HCT116 (cell line): ENCODE data around the gene MCRIP1. TPM values are rescaled to one million over a fixed set of nuclear protein-coding genes. Genes with fewer than 3 reads are reported as not detected.

Experiments used
- ATAC-seq: fragments of 200-7000 bp; cut with Tn5 transposase; 2 replicates; pipeline ENCODE4 v1.9.1; 2020; ENCODE audit warnings: mild to moderate bottlenecking, moderate library complexity
- BruUV-seq: library from RNA; stranded (reverse); fragments of 400-500 nt; replicated peaks from 2 replicates; lab custom pipeline; 2021; lab: Mats Ljungman, UMichigan
- CTCF ChIA-PET: fragments of 300-600 bp; sonication (Branson Sonifier 250); formaldehyde crosslinking; loops from one replicate; lab custom pipeline; 2021; ENCODE audit warnings: antibody characterized with exemption; lab: Charles Lee
- POLR2A ChIA-PET: fragments of 300-600, 350-600 bp; sonication (Branson Sonifier 250); formaldehyde crosslinking; loops from one replicate; lab custom pipeline; 2021; ENCODE audit warnings: antibody characterized with exemption; lab: Charles Lee
- RAD21 ChIA-PET, 2 experiments: fragments of 300-600 bp; sonication (Branson Sonifier 250); formaldehyde crosslinking; loops; one replicate each; lab custom pipeline; 2023; ENCODE audit warnings: low total read pairs in 2 of 2; ENCODE audit not compliant: uncharacterized antibody in 2 of 2, unreplicated experiment in 2 of 2, low non-redundant PET in 1 of 2; lab: Charles Lee
- DNase-seq: peaks from one replicate; pipeline ENCODE4 v3.0.0-alpha.2; 2010; ENCODE audit warnings: low read depth, low spot score
- H2AFZ ChIP-seq: fragments of 200-600 bp; shearing (Covaris generic), sonication (generic); 2 replicates; pipeline ENCODE4 v1.6.1; 2017; ENCODE audit warnings: low read depth, mixed run types, mixed read lengths, antibody characterized with exemption, low read length; ENCODE audit not compliant: poor library complexity, severe bottlenecking
- H3K27ac ChIP-seq: 2 replicates; pipeline ENCODE4 v1.5.1; 2012; ENCODE audit warnings: low read depth, low read length
- H3K27me3 ChIP-seq: fragments of 200-600 bp; sonication (generic); 2 replicates; pipeline ENCODE4 v1.6.1; 2016; ENCODE audit warnings: mixed run types, low read length, mixed read lengths; ENCODE audit not compliant: insufficient read depth
- H3K36me3 ChIP-seq, 2 experiments: fragments of 200-500 bp in 1 of 2; fragments of 200-600 bp in 1 of 2; sonication (Bioruptor generic) in 1 of 2; sonication (generic) in 1 of 2; 2 replicates each; pipeline versions ENCODE4 v1.5.1 to v1.6.1; 2014 to 2016; ENCODE audit warnings: low read length in 2 of 2, inconsistent platforms in 1 of 2, mixed read lengths in 1 of 2, mixed run types in 1 of 2; ENCODE audit not compliant: insufficient read depth in 2 of 2, control insufficient read depth in 1 of 2
- H3K4me1 ChIP-seq, 2 experiments: fragments of 200-600 bp in 1 of 2; sonication (generic) in 1 of 2; 2 replicates each; pipeline versions ENCODE4 v1.5.1 to v1.6.1; 2012 to 2017; ENCODE audit warnings: low read length in 2 of 2, inconsistent platforms in 1 of 2, mild to moderate bottlenecking in 1 of 2, mixed read lengths in 1 of 2, mixed run types in 1 of 2, moderate library complexity in 1 of 2; ENCODE audit not compliant: insufficient read depth in 2 of 2, control insufficient read depth in 1 of 2
- H3K4me2 ChIP-seq: fragments of 200-600 bp; sonication (generic); 2 replicates; pipeline ENCODE4 v1.6.1; 2017; ENCODE audit warnings: mixed run types, low read length, mixed read lengths
- H3K4me3 ChIP-seq, 2 experiments: fragments of 200-600 bp in 1 of 2; sonication (generic) in 1 of 2; replicated peaks in 1 of 2; 2 replicates each; pipeline ENCODE4 v1.5.1; 2011 to 2016; ENCODE audit warnings: low read length in 2 of 2, control low read depth in 1 of 2, low read depth in 1 of 2, mild to moderate bottlenecking in 1 of 2, mixed read lengths in 1 of 2, mixed run types in 1 of 2
- H3K79me2 ChIP-seq: fragments of 200-600 bp; sonication (generic); 2 replicates; pipeline ENCODE4 v1.6.1; 2017; ENCODE audit warnings: mild to moderate bottlenecking, mixed run types, low read length, moderate library complexity, mixed read lengths; ENCODE audit not compliant: insufficient read depth
- H3K9ac ChIP-seq: fragments of 200-600 bp; sonication (generic); 2 replicates; pipeline ENCODE4 v1.6.1; 2016; ENCODE audit warnings: low read length, mixed read lengths
- H3K9me2 ChIP-seq: fragments of 200-600 bp; sonication (generic), shearing (Covaris generic); 2 replicates; pipeline ENCODE4 v1.6.1; 2017; ENCODE audit warnings: mixed run types, mild to moderate bottlenecking, moderate library complexity; ENCODE audit not compliant: insufficient read depth
- H3K9me3 ChIP-seq, 2 experiments: fragments of 200-500 bp in 1 of 2; fragments of 200-600 bp in 1 of 2; sonication (Bioruptor generic) in 1 of 2; sonication (generic) in 1 of 2; 2 replicates each; pipeline ENCODE4 v1.6.1; 2014 to 2017; ENCODE audit warnings: low read length in 2 of 2, mixed read lengths in 2 of 2, inconsistent platforms in 1 of 2, low read depth in 1 of 2, mild to moderate bottlenecking in 1 of 2, mixed run types in 1 of 2, moderate library complexity in 1 of 2; ENCODE audit not compliant: control insufficient read depth in 1 of 2, insufficient read depth in 1 of 2
- H4K20me1 ChIP-seq: fragments of 200-600 bp; sonication (generic), shearing (Covaris generic); 2 replicates; pipeline ENCODE4 v1.6.1; 2017; ENCODE audit warnings: mixed run types, mild to moderate bottlenecking, moderate library complexity; ENCODE audit not compliant: insufficient read depth
- CBX3 ChIP-seq: IDR thresholded peaks from 2 replicates; pipeline ENCODE4 v1.6.1; 2012; ENCODE audit warnings: low read depth
- EGR1 ChIP-seq: IDR thresholded peaks from 2 replicates; pipeline ENCODE4 v1.6.1; 2012; ENCODE audit warnings: low read depth
- ELF1 ChIP-seq: IDR thresholded peaks from 2 replicates; pipeline ENCODE4 v1.6.1; 2012; ENCODE audit warnings: low read depth, borderline replicate concordance
- EZH2 ChIP-seq: fragments of 200-600 bp; sonication (generic); IDR thresholded peaks from 2 replicates; pipeline ENCODE4 v1.6.1; 2017; ENCODE audit warnings: antibody characterized with exemption, mixed run types
- FOSL1 ChIP-seq: IDR thresholded peaks from 2 replicates; pipeline ENCODE4 v1.6.1; 2012; ENCODE audit warnings: low read depth
- JUND ChIP-seq: IDR thresholded peaks from 2 replicates; pipeline ENCODE4 v1.6.1; 2012
- MAX ChIP-seq: IDR thresholded peaks from 2 replicates; pipeline ENCODE4 v1.6.1; 2012
- POLR2A ChIP-seq: IDR thresholded peaks from 2 replicates; pipeline ENCODE4 v1.7.0; 2011; ENCODE audit warnings: borderline replicate concordance; ENCODE audit not compliant: insufficient read depth, insufficient read length; ENCODE audit errors: extremely low read depth
- POLR2AphosphoS5 ChIP-seq: IDR thresholded peaks from 2 replicates; pipeline ENCODE4 v1.6.1; 2011; ENCODE audit warnings: mild to moderate bottlenecking, low read depth, low read length, moderate library complexity
- REST ChIP-seq: IDR thresholded peaks from 2 replicates; pipeline ENCODE4 v1.6.1; 2012; ENCODE audit warnings: low read depth
- SIN3A ChIP-seq: IDR thresholded peaks from 2 replicates; pipeline ENCODE4 v1.6.1; 2012; ENCODE audit warnings: low read depth
- SP1 ChIP-seq: IDR thresholded peaks from 2 replicates; pipeline ENCODE4 v1.6.1; 2012; ENCODE audit warnings: low read depth
- SRF ChIP-seq: IDR thresholded peaks from 2 replicates; pipeline ENCODE4 v1.6.1; 2012; ENCODE audit warnings: low read depth
- TCF7L2 ChIP-seq: IDR thresholded peaks from 2 replicates; pipeline ENCODE4 v1.7.0; 2011; ENCODE audit warnings: borderline replicate concordance, inconsistent platforms; ENCODE audit not compliant: insufficient read depth, insufficient read length; ENCODE audit errors: extremely low read depth
- YY1 ChIP-seq: IDR thresholded peaks from 2 replicates; pipeline ENCODE4 v1.6.1; 2011; ENCODE audit warnings: low read length, low read depth, moderate library complexity, mild to moderate bottlenecking; ENCODE audit not compliant: insufficient replicate concordance; ENCODE audit errors: extremely low read depth
- ZBTB33 ChIP-seq: IDR thresholded peaks from 2 replicates; pipeline ENCODE4 v1.6.1; 2011; ENCODE audit warnings: mild to moderate bottlenecking, low read length, moderate library complexity; ENCODE audit not compliant: insufficient replicate concordance; ENCODE audit errors: extremely low read depth
- ZNF274 ChIP-seq: fragments of 200-500 bp; sonication (Bioruptor generic); IDR thresholded peaks from 2 replicates; pipeline ENCODE4 v1.6.1; 2014; ENCODE audit warnings: mild to moderate bottlenecking, low read depth, low read length, inconsistent platforms
- intact Hi-C: fragments of 100-400 bp; cut with micrococcal nuclease; formaldehyde crosslinking; loops from 2 replicates; pipeline ENCODE4 v1.10.0; 2022
- total RNA-seq: library from RNA; stranded (reverse); gene quantifications from one replicate; pipeline ENCODE4 v1.2.1, GENCODE V29; 2021; ENCODE audit not compliant: unreplicated experiment
- TF ChIP-seq, protein P1 (sequence below): IDR thresholded peaks from 2 replicates; pipeline ENCODE4 v1.6.1; 2012

The MCRIP1 gene
- total RNA-seq, 1 experiment from 2014 or later = 59.2 TPM

DNA sequence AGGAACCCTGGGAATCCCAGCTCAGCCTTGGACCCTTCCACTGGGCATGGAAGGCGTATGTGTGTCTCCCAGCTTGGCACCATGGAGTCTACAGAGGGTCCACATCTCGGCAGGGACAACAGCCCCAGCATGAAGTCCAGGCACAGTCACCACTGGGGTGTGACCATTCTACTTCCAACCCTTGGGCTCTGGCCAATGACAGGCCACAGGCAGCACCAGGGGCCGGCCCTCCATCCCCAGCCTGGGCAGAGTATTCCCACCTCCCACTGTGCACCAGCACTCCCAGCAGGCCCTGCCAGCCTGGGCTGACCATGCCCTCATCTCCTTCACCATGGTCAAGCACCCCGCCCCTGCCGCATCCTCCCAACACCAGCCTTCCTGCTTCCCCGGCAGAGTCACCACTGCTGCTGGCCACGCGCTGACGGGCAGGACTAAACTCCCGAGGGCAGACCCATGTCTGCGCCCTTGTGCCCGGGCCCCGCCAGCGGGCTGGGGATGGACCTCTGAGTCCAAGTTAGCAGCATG lies 11.3 kb upstream of the MCRIP1 start:
- H3K36me3 ChIP-seq = peaks cover 38 to 50% of the 10 kb centered on the region in 2 experiments; a peak in 3 of 4 replicates
- no peaks in the 10 kb centered on the region for H3K9me3 ChIP-seq
- H3K4me1 ChIP-seq = no peaks in the 10 kb centered on the region
- no peak overlapping the region for H2AFZ ChIP-seq
- no peaks in the 10 kb centered on the region for H3K9me2 ChIP-seq
- CTCF ChIA-PET = no interaction called here
- intact Hi-C loops = no loop called here
- no peaks in the 10 kb centered on the region for H4K20me1 ChIP-seq
- POLR2A ChIA-PET = no interaction called here
- no peak overlapping the region for H3K4me3 ChIP-seq
- BruUV-seq = no TSS peak
- RAD21 ChIA-PET = no interaction called here
- TF ChIP-seq SIN3A = no peak
- TF ChIP-seq FOSL1 = no peak
- no peak for TF ChIP-seq ZNF274
- TF ChIP-seq ELF1 = no peak
- TF ChIP-seq JUND = no peak
- no peak for TF ChIP-seq REST
- TF ChIP-seq, protein P1, sequence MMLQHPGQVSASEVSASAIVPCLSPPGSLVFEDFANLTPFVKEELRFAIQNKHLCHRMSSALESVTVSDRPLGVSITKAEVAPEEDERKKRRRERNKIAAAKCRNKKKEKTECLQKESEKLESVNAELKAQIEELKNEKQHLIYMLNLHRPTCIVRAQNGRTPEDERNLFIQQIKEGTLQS = no peak
- no peak for TF ChIP-seq SRF
- no peak for TF ChIP-seq SP1
- TF ChIP-seq POLR2AphosphoS5 = no peak; the same call in 1 of the 2 replicates
- no peak for TF ChIP-seq CBX3
- TF ChIP-seq MAX = no peak
- TF ChIP-seq EZH2 = no peak
- no peak for TF ChIP-seq ZBTB33
- no peak for TF ChIP-seq TCF7L2
- no peak for TF ChIP-seq POLR2A
- TF ChIP-seq EGR1 = no peak
- TF ChIP-seq YY1 = no peak
- no peak for DNase-seq
- no peak overlapping the region for H3K4me2 ChIP-seq
- ATAC-seq = peak; percentile 61
- H3K9ac ChIP-seq = no peak overlapping the region
- H3K27ac ChIP-seq = no peak overlapping the region
- H3K27me3 ChIP-seq = no peaks in the 10 kb centered on the region
- no peaks in the 10 kb centered on the region for H3K79me2 ChIP-seq
